BJ (cell line): ENCODE measurements around the gene HGS. TPM values are rescaled to one million over a fixed set of nuclear protein-coding genes. Genes with fewer than 3 reads are reported as not detected.

Experiments used
- CTCF ChIA-PET: fragments of 350-600 bp; formaldehyde crosslinking; extraction: SDS; loops from one replicate; lab custom pipeline; 2021; ENCODE audit warnings: antibody characterized with exemption, inconsistent platforms; lab: Yijun Ruan, JAX
- POLR2A ChIA-PET: fragments of 300-600 bp; sonication (Branson Sonifier 250); formaldehyde crosslinking; extraction: SDS; loops from one replicate; lab custom pipeline; 2021; ENCODE audit warnings: antibody characterized with exemption; lab: Charles Lee
- DNase-seq: peaks from one replicate; pipeline ENCODE4 v3.0.0-alpha.2; 2011; ENCODE audit warnings: low read depth
- H3K27me3 ChIP-seq: 2 replicates; pipeline ENCODE4 v1.6.0; 2011; ENCODE audit warnings: low read length; ENCODE audit not compliant: control insufficient read depth, insufficient read depth
- H3K36me3 ChIP-seq: 2 replicates; pipeline ENCODE4 v1.5.1; 2011; ENCODE audit warnings: low read length; ENCODE audit not compliant: control insufficient read depth, insufficient read depth
- H3K4me3 ChIP-seq: 2 replicates; pipeline ENCODE4 v1.5.1; 2011; ENCODE audit warnings: low read depth, mild to moderate bottlenecking, control low read depth, low read length
- CTCF ChIP-seq: IDR thresholded peaks from 2 replicates; pipeline ENCODE4 v1.5.1; 2011; ENCODE audit warnings: low read depth, mild to moderate bottlenecking, control low read depth, inconsistent platforms, low read length, moderate library complexity; ENCODE audit not compliant: insufficient read depth
- polyA plus RNA-seq: library from polyadenylated mRNA; depleted of rRNA; stranded (reverse); fragments of >200 nt; gene quantifications from 2 replicates; pipeline ENCODE4 v1.2.3, GENCODE V29; 2011

Gene HGS
- polyA plus RNA-seq, 1 experiment = 110 TPM

DNA sequence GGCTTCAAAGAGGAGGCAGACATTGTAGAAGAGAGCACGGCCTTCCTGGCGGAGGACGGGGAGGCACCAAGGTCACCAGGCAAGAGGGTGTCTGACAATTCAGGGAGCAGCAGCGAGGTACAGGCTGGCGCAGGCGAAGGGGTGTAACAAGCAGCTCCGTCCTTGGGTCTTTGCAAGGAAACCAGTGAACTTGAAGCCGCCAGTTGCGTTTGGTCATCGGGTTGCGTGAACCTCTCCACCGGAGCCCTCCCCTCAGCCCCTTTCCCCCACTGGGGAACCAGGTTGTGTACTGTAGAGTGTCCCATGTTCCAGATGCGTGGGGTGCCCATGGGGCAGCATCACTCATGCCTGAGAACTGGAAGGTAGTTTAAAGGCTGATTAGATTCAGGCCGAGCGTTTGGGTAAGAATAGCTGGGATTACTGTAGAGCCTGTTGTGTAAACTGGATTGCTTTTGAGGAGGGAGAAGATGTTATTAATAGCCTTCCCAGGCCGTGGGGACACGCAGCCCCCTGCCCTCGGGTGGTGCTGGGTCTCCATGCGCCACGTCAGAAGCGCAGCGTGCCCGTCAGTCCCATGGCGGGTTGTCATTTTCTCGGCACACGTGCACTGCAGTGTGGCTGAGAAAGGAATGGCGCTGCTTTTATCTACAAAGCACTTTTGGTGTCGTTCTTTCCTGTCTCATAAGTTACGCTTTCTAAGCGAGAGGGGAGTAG is 21.9 kb downstream of the HGS start:
- CTCF ChIA-PET = no interaction called here
- no peak for DNase-seq
- Histone ChIP-seq H3K36me3 (peaks cover 33% of the 10 kb centered on the region), H3K27me3 (no peaks in the 10 kb centered on the region), H3K4me3 (no peak overlapping the region)
- POLR2A ChIA-PET = no interaction called here
- TF ChIP-seq CTCF = no peak

DNA sequence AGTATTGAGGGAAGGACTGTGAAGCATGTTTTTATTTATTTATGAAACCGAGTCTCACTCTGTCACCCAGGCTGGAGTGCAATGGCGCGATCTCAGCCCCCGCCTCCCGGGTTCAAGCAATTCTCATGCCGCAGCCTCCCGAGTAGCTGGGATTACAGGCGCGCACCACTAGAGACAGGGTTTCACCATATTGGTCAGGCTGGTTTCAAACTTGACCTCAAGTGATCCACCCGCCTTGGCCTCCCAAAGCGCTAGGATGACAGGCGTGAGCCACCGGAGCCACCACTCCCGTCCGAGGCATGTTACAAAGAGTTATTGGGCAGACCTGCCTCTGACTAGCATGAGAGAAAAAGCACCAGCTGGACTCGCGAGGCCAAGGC is 22.4 kb downstream of the HGS start:
- ChIA-PET POLR2A (no interaction called here), CTCF (no interaction called here)
- Histone ChIP-seq H3K4me3 (no peak overlapping the region), H3K27me3 (no peaks in the 10 kb centered on the region), H3K36me3 (peaks cover 29% of the 10 kb centered on the region)
- TF ChIP-seq CTCF = no peak
- no peak for DNase-seq

GRCh38 chr17:81706757-81707624 is 23.2 kb downstream of the HGS start:
- TF ChIP-seq CTCF = no peak
- no peak for DNase-seq
- peaks cover 23% of the 10 kb centered on the region for H3K36me3 ChIP-seq
- H3K4me3 ChIP-seq = no peak overlapping the region
- POLR2A ChIA-PET = interaction anchor here (0.6 kb wide), 1 partner anchor 24 kb away, joined by 3 read pairs; no protein-coding TSS in a partner anchor
- CTCF ChIA-PET = no interaction called here
- H3K27me3 ChIP-seq = no peaks in the 10 kb centered on the region

DNA sequence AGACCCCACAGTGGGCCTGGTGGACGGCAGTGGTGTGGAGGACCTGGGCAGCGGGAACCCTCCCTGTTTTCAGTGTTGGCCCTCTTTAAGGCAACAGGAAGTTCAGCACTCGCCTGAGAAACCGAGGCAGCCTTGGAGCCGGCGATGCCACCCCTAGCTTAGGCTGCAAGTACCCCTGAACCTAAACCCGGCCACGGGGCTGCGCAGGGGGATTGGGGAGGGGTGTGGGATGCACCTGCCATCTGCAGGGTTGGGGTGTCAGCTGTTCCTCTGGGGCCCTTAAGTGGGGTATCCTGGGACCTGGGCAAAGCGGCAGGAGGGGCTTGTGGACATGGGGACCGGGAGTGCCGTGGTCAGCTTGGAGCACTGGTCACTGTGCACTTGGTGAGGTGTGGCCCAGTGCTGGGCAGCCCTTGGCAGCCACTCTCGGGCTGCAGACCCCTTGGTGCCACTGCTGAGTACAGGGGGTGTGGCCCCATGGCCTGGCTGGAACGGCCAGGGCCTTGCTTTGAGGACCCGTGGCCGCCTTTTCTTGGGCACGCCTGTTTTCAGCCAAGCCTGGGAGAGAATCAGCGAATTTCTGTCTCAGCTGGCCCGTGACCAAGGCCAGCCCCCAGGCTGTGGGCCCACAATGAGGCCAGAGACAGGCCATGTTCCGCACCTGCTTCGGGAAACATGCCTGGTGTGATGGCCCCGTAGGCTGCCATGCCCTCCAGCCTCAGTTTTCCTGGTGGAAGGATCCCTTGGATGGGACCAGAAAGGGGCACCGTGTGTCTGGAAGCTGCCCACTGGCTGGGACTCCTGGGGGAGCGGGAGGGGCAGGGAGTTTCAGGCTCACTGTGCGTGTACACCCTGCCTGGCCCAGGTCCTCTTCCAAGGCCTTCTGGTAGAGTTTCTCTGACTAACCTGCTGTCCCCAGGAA is 24.2 kb downstream of the HGS start:
- H3K27me3 ChIP-seq = no peaks in the 10 kb centered on the region
- no peak for TF ChIP-seq CTCF
- peaks cover 23% of the 10 kb centered on the region for H3K36me3 ChIP-seq
- ChIA-PET CTCF (no interaction called here), POLR2A (no interaction called here)
- H3K4me3 ChIP-seq = no peak overlapping the region
- DNase-seq = no peak
